Pancreas (tissue), 10 donors: ENCODE measurements around the gene RAPGEF5. TPM values are rescaled to one million over a fixed set of nuclear protein-coding genes. Genes with fewer than 3 reads are reported as not detected.

ENCODE experiments used
- ATAC-seq, 4 donors: fragments of 200-7000 bp; cut with Tn5 transposase; one replicate each; pipeline versions ENCODE4 v1.8.0 to v1.9.1; 2020; ENCODE audit warnings: mild to moderate bottlenecking in 4 of 4, moderate library complexity in 4 of 4
- DNase-seq, 6 donors: peaks; one replicate each; pipeline ENCODE4 v3.0.0-alpha.2; 2020
- FAIRE-seq: peaks from 2 replicates; lab custom pipeline; 2012; peaks lifted over from hg19 to GRCh38; lab: Jason Lieb, UNC
- H3K27ac ChIP-seq, 4 donors: fragments of 200-600 bp; sonication (generic); 1 replicate in 3 of 4; 2 replicates in 1 of 4; pipeline versions ENCODE4 v1.5.0 to v1.8.0; 2020
- H3K27me3 ChIP-seq, 4 donors: fragments of 200-600 bp; one replicate each; pipeline ENCODE4 v1.8.0; 2021
- H3K36me3 ChIP-seq, 3 donors: fragments of 200-600 bp; sonication (generic) in 1 of 3; one replicate each; pipeline versions ENCODE4 v1.5.0 to v1.8.0; 2020 to 2021
- H3K4me1 ChIP-seq, 3 donors: fragments of 200-600 bp; one replicate each; pipeline ENCODE4 v1.8.0; 2021
- H3K4me3 ChIP-seq, 4 donors: fragments of 200-600 bp; sonication (generic) in 2 of 4; one replicate each; pipeline versions ENCODE4 v1.5.0 to v1.8.0; 2020 to 2021
- H3K9me3 ChIP-seq, 4 donors: fragments of 200-600 bp; one replicate each; pipeline ENCODE4 v1.8.0; 2021
- WGBS, 2 donors: extraction: QIAGEN DNeasy Blood & Tissue Kit; methylation state at CpG; one replicate each; pipeline ENCODE4 v1.1.7; 2013; 5-methylcytosine and 5-hydroxymethylcytosine counted together
- intact Hi-C, 3 donors: fragments of 100-400 bp; cut with DNase I; formaldehyde crosslinking; loops; one replicate each; pipeline versions ENCODE4 v1.11.1 to v1.14.2; 2022
- polyA plus RNA-seq, 2 donors: library from polyadenylated mRNA; stranded (reverse); fragments of 200-250 nt; gene quantifications; one replicate each; pipeline ENCODE4 v1.2.3, GENCODE V29; 2013
- total RNA-seq, 6 donors: library from RNA; stranded (reverse); fragmentation: NEBNext Ultra II Directional in 4 of 6; extraction: Animal tissue kit (Norgen Biotek cat#: 25700) in 4 of 6; gene quantifications; one replicate each; pipeline versions ENCODE4 v1.2.1 to v1.2.4, GENCODE V29; 2021 to 2023
- TF ChIP-seq, protein P1 (sequence below), 4 donors: fragments of 200-600 bp; sonication (generic) in 3 of 4; IDR thresholded peaks; one replicate each; pipeline versions ENCODE4 v1.5.0 to v1.8.0; 2021; ENCODE audit warnings: antibody characterized with exemption in 4 of 4
- donor health status: healthy with polysubstance abuse.
- donor health status: DM: no; HTN: no; CAD: no; lungs with moderate emphysema.
- donor health status: DM: no; HTN: no; CAD: no.
- donor health status: control.
- donor health status: control.
- donor health status: Bipolar disorder and iron deficiency.
- donor health status: DM: yes; HTN: yes; CAD: no.
- donor health status: DM: no; HTN: no; CAD: no.
- donor health status: DM: no; HTN: no; CAD: no.
- donor health status: DM: yes; HTN: yes; CAD: no.

Gene RAPGEF5
- total and polyA plus RNA-seq, 8 donors, result 7.5 to 38.9 (median 29.1) TPM

DNA sequence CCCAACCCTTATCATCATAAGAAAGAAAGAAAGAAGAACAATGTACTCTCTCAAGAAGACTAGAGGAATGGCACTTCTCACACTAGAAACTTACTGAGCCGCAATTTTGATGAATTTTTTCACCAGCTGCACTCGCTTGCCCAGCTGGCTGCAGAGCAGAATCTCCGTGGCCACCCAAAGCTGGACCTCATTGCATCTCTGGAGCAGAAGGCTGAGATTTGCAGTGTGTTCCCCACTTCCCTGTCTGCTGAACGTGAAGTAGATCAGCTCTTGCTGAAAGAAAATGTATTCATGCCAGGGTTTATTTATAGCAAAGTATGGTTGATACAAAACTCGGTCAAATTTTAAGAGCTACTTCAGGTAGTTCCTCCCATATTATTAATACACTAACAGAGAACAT lies 212.0 kb downstream of the RAPGEF5 start:
- no peaks in the 10 kb centered on the region for H3K27me3 ChIP-seq
- FAIRE-seq (no peak), DNase-seq (no peak), ATAC-seq (no peak)
- no peaks in the 10 kb centered on the region for H3K9me3 ChIP-seq
- peaks cover 0 to 6% (median 0%) of the 10 kb centered on the region in 3 donors for H3K4me1 ChIP-seq
- WGBS, 2 donors, result 83 to 86% methylated on average over 5 of the region's 5 CpGs
- intact Hi-C loops, result no loop called here
- TF ChIP-seq, protein P1, sequence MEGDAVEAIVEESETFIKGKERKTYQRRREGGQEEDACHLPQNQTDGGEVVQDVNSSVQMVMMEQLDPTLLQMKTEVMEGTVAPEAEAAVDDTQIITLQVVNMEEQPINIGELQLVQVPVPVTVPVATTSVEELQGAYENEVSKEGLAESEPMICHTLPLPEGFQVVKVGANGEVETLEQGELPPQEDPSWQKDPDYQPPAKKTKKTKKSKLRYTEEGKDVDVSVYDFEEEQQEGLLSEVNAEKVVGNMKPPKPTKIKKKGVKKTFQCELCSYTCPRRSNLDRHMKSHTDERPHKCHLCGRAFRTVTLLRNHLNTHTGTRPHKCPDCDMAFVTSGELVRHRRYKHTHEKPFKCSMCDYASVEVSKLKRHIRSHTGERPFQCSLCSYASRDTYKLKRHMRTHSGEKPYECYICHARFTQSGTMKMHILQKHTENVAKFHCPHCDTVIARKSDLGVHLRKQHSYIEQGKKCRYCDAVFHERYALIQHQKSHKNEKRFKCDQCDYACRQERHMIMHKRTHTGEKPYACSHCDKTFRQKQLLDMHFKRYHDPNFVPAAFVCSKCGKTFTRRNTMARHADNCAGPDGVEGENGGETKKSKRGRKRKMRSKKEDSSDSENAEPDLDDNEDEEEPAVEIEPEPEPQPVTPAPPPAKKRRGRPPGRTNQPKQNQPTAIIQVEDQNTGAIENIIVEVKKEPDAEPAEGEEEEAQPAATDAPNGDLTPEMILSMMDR (IDR thresholded peaks at IDR 0.05), result no peak
- H3K36me3 ChIP-seq, result peaks cover 0 to 45% (median 11%) of the 10 kb centered on the region in 3 donors
- no peak overlapping the region for H3K27ac ChIP-seq
- H3K4me3 ChIP-seq, result no peak overlapping the region

DNA sequence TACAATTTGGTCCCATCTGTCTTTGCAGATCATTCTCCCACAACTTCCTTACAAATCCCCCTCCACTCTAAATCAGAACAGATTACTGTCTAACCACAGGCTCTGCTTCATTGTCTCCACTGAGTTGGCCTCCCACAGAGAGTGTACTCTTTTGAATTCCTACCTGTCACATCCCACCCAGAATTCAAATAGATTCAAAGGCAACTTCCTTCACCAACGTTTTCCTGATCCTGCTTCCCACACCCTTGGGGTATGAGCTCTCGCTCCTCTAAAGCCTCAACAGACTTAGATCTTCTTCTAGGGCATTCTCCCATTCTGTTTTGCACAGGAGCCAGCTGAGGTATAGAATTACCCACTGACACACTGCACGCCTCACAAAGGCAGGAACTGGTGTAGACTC lies 213.5 kb downstream of the RAPGEF5 start:
- H3K9me3 ChIP-seq, result no peaks in the 10 kb centered on the region
- 75 to 79% methylated on average over 3 of the region's 3 CpGs for WGBS, 2 donors
- DNase-seq (no peak), ATAC-seq (no peak), FAIRE-seq (no peak)
- no peaks in the 10 kb centered on the region for H3K27me3 ChIP-seq
- H3K27ac ChIP-seq, result no peak overlapping the region
- TF ChIP-seq, protein P1 (IDR thresholded peaks at IDR 0.05), result no peak
- H3K4me3 ChIP-seq, result no peak overlapping the region
- H3K4me1 ChIP-seq, result peaks cover 0 to 6% (median 0%) of the 10 kb centered on the region in 3 donors
- H3K36me3 ChIP-seq, result peaks cover 0 to 59% (median 7%) of the 10 kb centered on the region in 3 donors
- intact Hi-C loops, result no loop called here

DNA sequence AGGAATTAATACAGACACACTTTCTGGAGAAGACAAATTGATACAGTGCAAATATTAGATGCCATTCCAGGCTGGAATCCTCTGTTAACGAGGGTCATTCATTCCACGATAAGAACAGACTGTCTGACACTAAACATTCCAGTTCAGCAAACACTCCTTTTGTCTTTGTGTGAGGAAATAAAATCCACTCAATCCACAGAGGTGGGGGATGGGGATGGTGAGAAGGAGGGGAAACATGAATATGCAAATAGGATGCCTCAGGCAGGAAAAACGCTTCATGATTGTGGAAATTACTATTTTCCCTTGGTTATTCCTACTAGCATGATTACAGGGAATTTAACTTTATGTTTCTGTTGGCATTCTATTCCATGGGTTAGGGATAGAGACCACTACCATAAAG lies 214.4 kb downstream of the RAPGEF5 start:
- Histone ChIP-seq H3K4me1 (peaks cover 0 to 4% (median 0%) of the 10 kb centered on the region in 3 donors), H3K9me3 (no peaks in the 10 kb centered on the region), H3K27me3 (no peaks in the 10 kb centered on the region), H3K36me3 (peaks cover 0 to 59% (median 7%) of the 10 kb centered on the region in 3 donors), H3K4me3 (no peak overlapping the region), H3K27ac (no peak overlapping the region)
- no peak for ATAC-seq
- DNase-seq, result no peak
- no peak for FAIRE-seq
- 65% methylated on average over 3 of the region's 3 CpGs for WGBS, 2 donors
- intact Hi-C loops, result no loop called here
- TF ChIP-seq, protein P1 (IDR thresholded peaks at IDR 0.05), result no peak

DNA sequence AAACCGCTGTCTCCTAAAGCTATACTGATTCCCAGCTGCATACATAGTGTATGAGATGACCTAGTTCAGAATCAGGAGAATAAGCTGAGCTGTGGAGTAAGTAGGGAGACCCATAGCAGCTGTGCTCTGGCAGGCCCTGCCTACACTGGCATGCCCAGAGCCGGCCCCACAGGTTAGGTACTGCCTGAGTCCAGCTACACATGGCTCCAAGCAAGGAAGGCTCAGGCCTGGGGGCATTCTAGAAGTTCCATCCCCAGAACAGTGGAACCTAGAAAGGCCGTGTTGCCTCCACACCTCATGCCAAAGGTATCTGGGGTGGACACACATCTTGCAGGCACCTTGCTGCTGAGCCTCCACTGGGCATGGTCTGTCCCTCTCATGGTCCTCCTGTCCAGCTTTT lies 215.6 kb downstream of the RAPGEF5 start:
- Histone ChIP-seq H3K4me1 (no peaks in the 10 kb centered on the region), H3K27me3 (no peaks in the 10 kb centered on the region), H3K9me3 (no peaks in the 10 kb centered on the region), H3K36me3 (peaks cover 0 to 60% (median 7%) of the 10 kb centered on the region in 3 donors), H3K27ac (no peak overlapping the region), H3K4me3 (no peak overlapping the region)
- DNase-seq (peak in 1 of 6 donors; percentile 37), FAIRE-seq (no peak), ATAC-seq (peak in 1 of 4 donors; percentile 17)
- TF ChIP-seq, protein P1 (IDR thresholded peaks at IDR 0.05), result no peak
- WGBS, 2 donors, result 93 to 99% methylated on average over 3 of the region's 3 CpGs
- intact Hi-C loops, result no loop called here

DNA sequence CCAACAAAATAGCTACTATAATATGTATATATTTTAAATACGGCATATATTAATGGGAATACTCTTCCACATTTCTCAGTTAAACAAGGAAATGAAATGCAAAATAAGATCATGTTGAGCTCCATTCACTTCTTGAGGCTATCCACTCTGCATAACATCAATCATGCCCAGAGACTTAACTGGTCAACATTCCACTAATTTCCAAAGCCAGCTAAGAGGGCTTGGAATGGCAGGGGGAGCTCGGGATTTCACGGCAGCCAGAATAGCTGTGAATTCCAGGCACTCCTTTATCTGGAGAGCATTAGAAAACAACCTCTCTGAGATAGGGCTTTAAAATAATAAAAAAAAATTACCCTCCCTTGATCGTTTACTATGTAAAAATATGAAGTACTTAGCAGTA lies 216.4 kb downstream of the RAPGEF5 start:
- no peak for ATAC-seq
- WGBS, 2 donors, result 75 to 82% methylated on average over 4 of the region's 4 CpGs
- H3K4me3 ChIP-seq, result no peak overlapping the region
- H3K4me1 ChIP-seq, result no peaks in the 10 kb centered on the region
- no peak for DNase-seq
- H3K27ac ChIP-seq, result no peak overlapping the region
- peaks cover 0 to 68% (median 7%) of the 10 kb centered on the region in 3 donors for H3K36me3 ChIP-seq
- H3K27me3 ChIP-seq, result no peaks in the 10 kb centered on the region
- no peak for FAIRE-seq
- TF ChIP-seq, protein P1 (IDR thresholded peaks at IDR 0.05), result no peak
- intact Hi-C loops, result no loop called here
- no peaks in the 10 kb centered on the region for H3K9me3 ChIP-seq
